HepG2 (cell line): ENCODE measurements around the gene VWA2. TPM values are rescaled to one million over a fixed set of nuclear protein-coding genes. Genes with fewer than 3 reads are reported as not detected.

Source experiments
- ATAC-seq: fragments of 200-7000 bp; cut with Tn5 transposase; 3 replicates; pipeline ENCODE4 v1.9.1; 2020; ENCODE audit warnings: mild to moderate bottlenecking, moderate library complexity
- BruUV-seq: library from RNA; stranded (reverse); fragments of 400-500 nt; replicated peaks from 2 replicates; lab custom pipeline; 2021; lab: Mats Ljungman, UMichigan
- CTCF ChIA-PET: fragments of 300-600 bp; formaldehyde crosslinking; extraction: SDS; loops from one replicate; lab custom pipeline; 2021; ENCODE audit warnings: low total read pairs, inconsistent platforms, low intra/inter-chr PET ratio; lab: Yijun Ruan, JAX
- POLR2A ChIA-PET: fragments of 350-600 bp; sonication (Branson Sonifier 250); formaldehyde crosslinking; loops from one replicate; lab custom pipeline; 2020; ENCODE audit warnings: antibody characterized with exemption, inconsistent platforms; lab: Yijun Ruan, JAX
- DNase-seq: peaks from one replicate; pipeline ENCODE4 v3.0.0-alpha.2; 2015; ENCODE audit warnings: low spot score
- FAIRE-seq: peaks from 3 replicates; lab custom pipeline; 2011; peaks lifted over from hg19 to GRCh38; lab: Jason Lieb, UNC
- H2AFZ ChIP-seq: one replicate; pipeline ENCODE4 v1.6.1; 2011; ENCODE audit warnings: low read length, inconsistent platforms
- H3K27ac ChIP-seq: fragments of 300-600 bp; 3 replicates; pipeline ENCODE4 v1.8.0; 2011; ENCODE audit warnings: mixed run types, mild to moderate bottlenecking, mixed read lengths, low read length, inconsistent platforms; ENCODE audit not compliant: insufficient read depth; ENCODE audit errors: extremely low read length
- H3K27me3 ChIP-seq, 2 experiments: fragments of 200-600 bp in 1 of 2; 2 replicates in 1 of 2; 3 replicates in 1 of 2; pipeline versions ENCODE4 v1.6.0 to v1.8.0; 2011; ENCODE audit warnings: low read length in 2 of 2, mild to moderate bottlenecking in 2 of 2, moderate library complexity in 2 of 2, inconsistent platforms in 1 of 2; ENCODE audit not compliant: insufficient read depth in 2 of 2, control insufficient read depth in 1 of 2
- H3K36me3 ChIP-seq, 2 experiments: fragments of 200-600 bp in 1 of 2; replicated peaks in 1 of 2; 2 replicates in 1 of 2; 3 replicates in 1 of 2; pipeline versions ENCODE4 v1.5.1 to v1.8.0; 2011; ENCODE audit warnings: low read length in 2 of 2, inconsistent platforms in 1 of 2; ENCODE audit not compliant: insufficient read depth in 2 of 2, control insufficient read depth in 1 of 2
- H3K4me1 ChIP-seq: 2 replicates; pipeline ENCODE4 v1.5.1; 2012; ENCODE audit warnings: low read length, inconsistent platforms; ENCODE audit not compliant: insufficient read depth
- H3K4me2 ChIP-seq: 2 replicates; pipeline ENCODE4 v1.6.0; 2011; ENCODE audit warnings: low read depth, low read length, inconsistent platforms
- H3K4me3 ChIP-seq, 3 experiments: fragments of 200-600 bp in 1 of 3; sonication (generic), shearing (Covaris generic) in 1 of 3; replicated peaks in 1 of 3; 2 replicates each; pipeline ENCODE4 v1.5.1; 2011 to 2016; ENCODE audit warnings: low read length in 3 of 3, inconsistent platforms in 2 of 3, low read depth in 2 of 3, mild to moderate bottlenecking in 2 of 3, control low read depth in 1 of 3, mixed read lengths in 1 of 3; ENCODE audit not compliant: insufficient read depth in 1 of 3
- H3K79me2 ChIP-seq: one replicate; pipeline ENCODE4 v1.6.1; 2011; ENCODE audit warnings: low read length, inconsistent platforms; ENCODE audit not compliant: insufficient read depth
- H3K9ac ChIP-seq: 2 replicates; pipeline ENCODE4 v1.6.0; 2011; ENCODE audit warnings: mild to moderate bottlenecking, low read depth, low read length, inconsistent platforms; ENCODE audit not compliant: insufficient read depth
- H3K9me3 ChIP-seq: 2 replicates; pipeline ENCODE4 v1.5.1; 2012; ENCODE audit warnings: mild to moderate bottlenecking, low read length
- H4K20me1 ChIP-seq: 2 replicates; pipeline ENCODE4 v1.6.0; 2011; ENCODE audit warnings: inconsistent platforms, mild to moderate bottlenecking, low read length, moderate library complexity; ENCODE audit not compliant: insufficient read depth
- CBX5 ChIP-seq: sonication (generic); formaldehyde crosslinking; IDR thresholded peaks from 2 replicates; pipeline ENCODE4 v1.4.0; 2020; ENCODE audit warnings: missing genetic modification reagents, borderline replicate concordance
- HOXA7 ChIP-seq: sonication (generic); formaldehyde crosslinking; IDR thresholded peaks from 2 replicates; pipeline ENCODE4 v1.8.1; 2022; ENCODE audit warnings: mild to moderate bottlenecking, missing genetic modification reagents, moderate library complexity
- HOXA9 ChIP-seq: sonication (generic); formaldehyde crosslinking; IDR thresholded peaks from 2 replicates; pipeline ENCODE4 v1.8.1; 2022; ENCODE audit warnings: missing genetic modification reagents, mild to moderate bottlenecking, moderate library complexity, borderline replicate concordance
- KDM4B ChIP-seq: sonication (generic); formaldehyde crosslinking; IDR thresholded peaks from 2 replicates; pipeline ENCODE4 v1.4.0; 2020; ENCODE audit warnings: missing genetic modification reagents
- MED8 ChIP-seq: sonication (generic); formaldehyde crosslinking; IDR thresholded peaks from 2 replicates; pipeline ENCODE4 v1.8.1; 2023; ENCODE audit warnings: mild to moderate bottlenecking, missing genetic modification reagents; ENCODE audit not compliant: insufficient replicate concordance
- PPARG ChIP-seq: conservative IDR thresholded peaks from 2 replicates; pipeline ENCODE4 v1.6.1; 2016; ENCODE audit warnings: missing biosample characterization, missing genetic modification reagents
- SIN3A ChIP-seq: IDR thresholded peaks from 2 replicates; pipeline ENCODE4 v1.6.1; 2011; ENCODE audit warnings: low read depth, mild to moderate bottlenecking, control low read depth, low read length, borderline replicate concordance
- SOX5 ChIP-seq: IDR thresholded peaks from 2 replicates; pipeline ENCODE4 v1.6.1; 2016; ENCODE audit warnings: borderline replicate concordance
- SRSF4 ChIP-seq: fragments of 200-400 bp; formaldehyde crosslinking; IDR thresholded peaks from one replicate; pipeline ENCODE4 v1.6.1; 2018; ENCODE audit warnings: mild to moderate bottlenecking, low read depth, low read length, moderate library complexity; ENCODE audit not compliant: poor library complexity, severe bottlenecking
- XBP1 ChIP-seq: sonication (generic); formaldehyde crosslinking; IDR thresholded peaks from 2 replicates; pipeline ENCODE4 v1.5.0; 2020; ENCODE audit warnings: missing genetic modification reagents
- ZFP1 ChIP-seq: IDR thresholded peaks from 2 replicates; pipeline ENCODE4 v1.6.1; 2016
- ZNF160 ChIP-seq: sonication (generic); formaldehyde crosslinking; IDR thresholded peaks from 2 replicates; pipeline ENCODE4 v1.8.0; 2022; ENCODE audit warnings: mild to moderate bottlenecking, inconsistent platforms, missing genetic modification reagents
- ZNF17 ChIP-seq: sonication (generic); formaldehyde crosslinking; IDR thresholded peaks from 2 replicates; pipeline ENCODE4 v1.5.0; 2020; ENCODE audit warnings: mild to moderate bottlenecking, missing genetic modification reagents
- WGBS: methylation state at CpG from one replicate; pipeline ENCODE4 v1.1.6; 2017; ENCODE audit warnings: low lambda C conversion rate; 5-methylcytosine and 5-hydroxymethylcytosine counted together
- in situ Hi-C: cut with HindIII; loops from 2 replicates; pipeline ENCODE4 v1.10.0; 2017; ENCODE audit warnings: low pct_unique_long_range_greater_than_20kb; ENCODE audit not compliant: extremely low pct_ligation_motif_present
- intact Hi-C: fragments of 100-400 bp; cut with micrococcal nuclease; formaldehyde crosslinking; loops from one replicate; pipeline ENCODE4 v1.10.0; 2022; ENCODE audit not compliant: unreplicated experiment
- polyA plus RNA-seq, 8 experiments: library from polyadenylated mRNA; depleted of rRNA in 3 of 8; stranded (reverse) in 7 of 8; unstranded in 1 of 8; fragments of >200 nt; fragmentation: Illumina TruSeq in 4 of 8; extraction: Trizol in 4 of 8; gene quantifications; 2 replicates each; pipeline versions ENCODE4 v1.2.1 to v1.2.3, GENCODE V29; 2011 to 2016; ENCODE audit warnings: low read depth in 4 of 8, missing spikeins in 1 of 8, mixed read lengths in 1 of 8; ENCODE audit not compliant: insufficient read depth in 1 of 8
- total RNA-seq, 5 experiments: library from RNA; depleted of rRNA; stranded (reverse); fragments of >200 nt; fragmentation: Illumina TruSeq; extraction: Trizol; gene quantifications; 2 replicates each; pipeline ENCODE4 v1.2.3, GENCODE V29; 2016; ENCODE audit warnings: low read depth in 1 of 5
- TF ChIP-seq, protein P1 (sequence below): IDR thresholded peaks from 2 replicates; pipeline ENCODE4 v1.6.1; 2016; ENCODE audit warnings: missing biosample characterization, missing genetic modification reagents, low read depth
- TF ChIP-seq, protein P2 (sequence below): sonication (generic); formaldehyde crosslinking; IDR thresholded peaks from 2 replicates; pipeline ENCODE4 v1.5.0; 2020; ENCODE audit warnings: missing genetic modification reagents
- TF ChIP-seq, protein P3 (sequence below): sonication (generic); formaldehyde crosslinking; conservative IDR thresholded peaks from 2 replicates; pipeline ENCODE4 v1.5.0; 2020; ENCODE audit warnings: missing genetic modification reagents

The VWA2 gene
- total and polyA plus RNA-seq, 2 of the 13 experiments (the other 11 are each of a cell fraction or from before 2014, with no cell fraction given): not detected

DNA sequence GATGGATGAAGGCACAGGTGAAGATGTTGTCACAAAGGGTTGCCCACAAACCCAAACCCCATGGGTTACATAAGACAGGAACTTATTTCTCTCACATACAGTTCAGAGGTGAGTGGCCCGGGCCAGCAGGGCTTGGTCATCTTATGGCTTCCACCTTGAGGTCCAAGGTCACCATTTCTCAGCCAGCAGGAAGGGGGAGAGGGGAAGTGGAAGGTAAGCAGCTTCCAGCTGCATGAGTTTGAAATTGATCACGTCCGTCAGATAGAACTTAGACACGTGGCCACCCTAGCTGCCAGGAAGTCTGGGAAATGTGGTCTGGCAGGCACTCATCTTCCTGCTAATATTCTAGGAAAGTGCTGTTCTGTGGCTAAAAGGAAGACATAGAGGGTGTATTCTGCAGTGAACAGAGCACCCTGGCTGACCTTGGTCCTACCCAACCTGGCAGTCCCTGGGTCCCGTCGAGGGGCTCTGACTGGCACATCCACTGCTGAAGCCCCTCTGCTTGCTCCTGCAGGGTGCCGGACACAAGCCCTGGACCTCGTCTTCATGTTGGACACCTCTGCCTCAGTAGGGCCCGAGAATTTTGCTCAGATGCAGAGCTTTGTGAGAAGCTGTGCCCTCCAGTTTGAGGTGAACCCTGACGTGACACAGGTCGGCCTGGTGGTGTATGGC is 49.5 kb downstream of the VWA2 start:
- H3K4me3 ChIP-seq: no peak overlapping the region
- no peak overlapping the region for H3K27ac ChIP-seq
- CTCF ChIA-PET: no interaction called here
- H3K79me2 ChIP-seq: no peaks in the 10 kb centered on the region
- intact Hi-C loops (no loop called here), in situ Hi-C loops (no loop called here)
- no peak for ATAC-seq
- no peak overlapping the region for H3K9ac ChIP-seq
- H3K4me1 ChIP-seq: no peaks in the 10 kb centered on the region
- H2AFZ ChIP-seq: no peak overlapping the region
- DNase-seq: no peak
- POLR2A ChIA-PET: no interaction called here
- H3K27me3 ChIP-seq: peaks cover 1 to 24% of the 10 kb centered on the region in 2 experiments; a peak in 4 of 5 replicates
- no peaks in the 10 kb centered on the region for H3K9me3 ChIP-seq
- no peaks in the 10 kb centered on the region for H4K20me1 ChIP-seq
- H3K36me3 ChIP-seq: no peaks in the 10 kb centered on the region
- 0% methylated on average over 1 of the region's 11 CpGs for WGBS
- no TSS peak for BruUV-seq
- no peak for FAIRE-seq
- H3K4me2 ChIP-seq: no peak overlapping the region
- TF ChIP-seq XBP1 (CRISPR knock-in tag): no peak
- no peak for TF ChIP-seq SOX5 (CRISPR knock-in tag)
- TF ChIP-seq KDM4B (CRISPR knock-in tag): no peak
- no peak for TF ChIP-seq CBX5 (CRISPR knock-in tag)
- no peak for TF ChIP-seq ZNF17 (CRISPR knock-in tag)
- TF ChIP-seq, protein P1, sequence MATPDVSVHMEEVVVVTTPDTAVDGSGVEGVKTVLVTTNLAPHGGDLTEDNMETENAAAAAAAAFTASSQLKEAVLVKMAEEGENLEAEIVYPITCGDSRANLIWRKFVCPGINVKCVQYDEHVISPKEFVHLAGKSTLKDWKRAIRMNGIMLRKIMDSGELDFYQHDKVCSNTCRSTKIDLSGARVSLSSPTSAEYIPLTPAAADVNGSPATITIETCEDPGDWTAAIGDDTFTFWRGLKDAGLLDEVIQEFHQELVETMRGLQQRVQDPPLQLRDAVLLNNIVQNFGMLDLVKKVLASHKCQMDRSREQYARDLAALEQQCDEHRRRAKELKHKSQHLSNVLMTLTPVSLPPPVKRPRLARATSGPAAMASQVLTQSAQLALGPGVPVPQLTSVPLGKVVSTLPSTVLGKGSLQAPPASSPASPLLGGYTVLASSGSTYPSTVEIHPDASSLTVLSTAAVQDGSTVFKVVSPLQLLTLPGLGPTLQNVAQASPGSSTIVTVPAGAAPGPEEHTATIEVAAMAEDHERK: no peak
- no peak for TF ChIP-seq HOXA7 (CRISPR knock-in tag)
- TF ChIP-seq, protein P2, sequence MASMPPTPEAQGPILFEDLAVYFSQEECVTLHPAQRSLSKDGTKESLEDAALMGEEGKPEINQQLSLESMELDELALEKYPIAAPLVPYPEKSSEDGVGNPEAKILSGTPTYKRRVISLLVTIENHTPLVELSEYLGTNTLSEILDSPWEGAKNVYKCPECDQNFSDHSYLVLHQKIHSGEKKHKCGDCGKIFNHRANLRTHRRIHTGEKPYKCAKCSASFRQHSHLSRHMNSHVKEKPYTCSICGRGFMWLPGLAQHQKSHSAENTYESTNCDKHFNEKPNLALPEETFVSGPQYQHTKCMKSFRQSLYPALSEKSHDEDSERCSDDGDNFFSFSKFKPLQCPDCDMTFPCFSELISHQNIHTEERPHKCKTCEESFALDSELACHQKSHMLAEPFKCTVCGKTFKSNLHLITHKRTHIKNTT (CRISPR knock-in tag): no peak
- no peak for TF ChIP-seq MED8 (CRISPR knock-in tag)
- TF ChIP-seq PPARG (CRISPR knock-in tag): no peak
- TF ChIP-seq ZFP1 (CRISPR knock-in tag): no peak
- TF ChIP-seq, protein P3, sequence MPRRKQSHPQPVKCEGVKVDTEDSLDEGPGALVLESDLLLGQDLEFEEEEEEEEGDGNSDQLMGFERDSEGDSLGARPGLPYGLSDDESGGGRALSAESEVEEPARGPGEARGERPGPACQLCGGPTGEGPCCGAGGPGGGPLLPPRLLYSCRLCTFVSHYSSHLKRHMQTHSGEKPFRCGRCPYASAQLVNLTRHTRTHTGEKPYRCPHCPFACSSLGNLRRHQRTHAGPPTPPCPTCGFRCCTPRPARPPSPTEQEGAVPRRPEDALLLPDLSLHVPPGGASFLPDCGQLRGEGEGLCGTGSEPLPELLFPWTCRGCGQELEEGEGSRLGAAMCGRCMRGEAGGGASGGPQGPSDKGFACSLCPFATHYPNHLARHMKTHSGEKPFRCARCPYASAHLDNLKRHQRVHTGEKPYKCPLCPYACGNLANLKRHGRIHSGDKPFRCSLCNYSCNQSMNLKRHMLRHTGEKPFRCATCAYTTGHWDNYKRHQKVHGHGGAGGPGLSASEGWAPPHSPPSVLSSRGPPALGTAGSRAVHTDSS (CRISPR knock-in tag): no peak
- TF ChIP-seq SRSF4: no peak
- no peak for TF ChIP-seq HOXA9 (CRISPR knock-in tag)
- no peak for TF ChIP-seq ZNF160
- TF ChIP-seq SIN3A: no peak
